Stimulated activated naive CD8-positive, alpha-beta T cell treated with anti-CD3 and anti-CD28 coated beads, Interleukin-15, amount 100 ng/mL, for 72 hours (primary cell): ENCODE data around the gene TSPAN18.

Source experiments
- ATAC-seq: fragments of 150-1000 bp; cut with Tn5 transposase; 2 replicates; pipeline ENCODE4 v1.10.0; 2021; ENCODE audit warnings: mild to moderate bottlenecking, moderate library complexity
- DNase-seq, 2 donors: peaks; one replicate each; pipeline ENCODE4 v3.0.0; 2021 to 2022
- H3K27ac Mint-ChIP-seq, 2 donors: one replicate each; pipeline ENCODE4 v1.8.0; 2022; ENCODE audit warnings: mild to moderate bottlenecking in 2 of 2, mixed read lengths in 2 of 2, moderate library complexity in 2 of 2
- H3K27me3 Mint-ChIP-seq: one replicate; pipeline ENCODE4 v1.8.0; 2022; ENCODE audit warnings: mixed read lengths
- H3K4me1 Mint-ChIP-seq: one replicate; pipeline ENCODE4 v1.8.0; 2022; ENCODE audit warnings: mild to moderate bottlenecking, mixed read lengths
- H3K4me3 Mint-ChIP-seq, 2 donors: one replicate each; pipeline ENCODE4 v1.8.0; 2022; ENCODE audit warnings: mild to moderate bottlenecking in 2 of 2, mixed read lengths in 2 of 2, moderate library complexity in 1 of 2
- H3K9me3 Mint-ChIP-seq, 2 donors: one replicate each; pipeline ENCODE4 v1.8.0; 2022; ENCODE audit warnings: mixed read lengths in 2 of 2

The TSPAN18 gene

DNA sequence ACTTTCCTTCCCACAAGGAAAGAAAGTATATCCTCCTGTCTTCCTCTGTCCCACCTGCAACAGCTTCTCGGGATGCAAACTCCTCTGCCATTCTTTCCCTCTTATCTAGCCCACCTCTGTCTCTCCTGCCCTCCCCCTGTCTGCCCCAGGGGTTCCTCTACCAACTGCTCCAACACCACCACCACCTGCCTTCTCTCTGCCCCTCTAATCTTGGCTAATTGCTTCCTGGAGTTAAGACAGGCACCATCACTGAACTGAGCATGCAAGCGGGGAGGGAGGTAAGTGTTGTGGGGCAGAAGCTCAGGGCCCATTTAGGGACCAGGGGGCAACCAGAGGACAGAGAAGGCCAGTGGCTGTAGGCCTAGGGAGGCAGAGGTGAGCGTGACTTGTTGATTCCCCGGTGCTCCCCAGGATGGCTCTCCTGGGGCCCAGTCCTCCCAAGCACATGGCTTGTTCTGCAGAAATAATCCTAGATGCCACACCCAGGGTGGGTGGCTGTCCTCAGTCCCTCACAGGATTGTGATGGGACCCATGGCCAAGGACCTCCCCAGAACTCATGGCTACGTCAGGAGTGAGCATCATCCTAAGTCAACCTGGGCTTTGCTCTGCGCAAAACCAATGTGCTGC lies 112.8 kb downstream of the TSPAN18 start:
- Mint-ChIP-seq H3K9me3 (peaks cover 18 to 36% of the 10 kb centered on the region in 2 donors), H3K27me3 (peaks cover 7% of the 10 kb centered on the region), H3K27ac (no peak overlapping the region), H3K4me3 (no peak overlapping the region), H3K4me1 (no peaks in the 10 kb centered on the region)
- no peak for ATAC-seq
- no peak for DNase-seq

DNA sequence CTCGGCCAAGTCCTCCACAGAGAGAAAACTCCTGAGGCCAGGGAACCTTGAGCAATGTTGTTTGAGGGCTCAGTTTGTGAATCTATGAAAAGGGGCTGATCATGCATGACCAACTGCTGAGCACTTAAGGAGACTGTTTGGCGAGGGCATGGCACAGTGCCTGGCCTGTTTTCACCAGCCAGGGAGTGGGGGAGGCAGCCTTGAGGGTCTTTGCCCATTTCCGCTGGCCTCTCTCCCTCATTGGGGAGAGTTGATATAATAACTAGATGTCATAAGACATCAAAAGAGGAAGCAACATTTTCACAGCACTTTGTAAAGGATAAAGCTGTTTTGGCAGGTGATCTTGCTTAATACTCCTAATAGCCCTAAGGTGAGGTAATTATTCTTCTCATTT lies 113.3 kb downstream of the TSPAN18 start:
- DNase-seq = no peak
- no peaks in the 10 kb centered on the region for H3K4me1 Mint-ChIP-seq
- H3K4me3 Mint-ChIP-seq = no peak overlapping the region
- ATAC-seq = no peak
- H3K27ac Mint-ChIP-seq = no peak overlapping the region
- H3K27me3 Mint-ChIP-seq = peaks cover 7% of the 10 kb centered on the region
- peaks cover 21 to 41% of the 10 kb centered on the region in 2 donors for H3K9me3 Mint-ChIP-seq

DNA sequence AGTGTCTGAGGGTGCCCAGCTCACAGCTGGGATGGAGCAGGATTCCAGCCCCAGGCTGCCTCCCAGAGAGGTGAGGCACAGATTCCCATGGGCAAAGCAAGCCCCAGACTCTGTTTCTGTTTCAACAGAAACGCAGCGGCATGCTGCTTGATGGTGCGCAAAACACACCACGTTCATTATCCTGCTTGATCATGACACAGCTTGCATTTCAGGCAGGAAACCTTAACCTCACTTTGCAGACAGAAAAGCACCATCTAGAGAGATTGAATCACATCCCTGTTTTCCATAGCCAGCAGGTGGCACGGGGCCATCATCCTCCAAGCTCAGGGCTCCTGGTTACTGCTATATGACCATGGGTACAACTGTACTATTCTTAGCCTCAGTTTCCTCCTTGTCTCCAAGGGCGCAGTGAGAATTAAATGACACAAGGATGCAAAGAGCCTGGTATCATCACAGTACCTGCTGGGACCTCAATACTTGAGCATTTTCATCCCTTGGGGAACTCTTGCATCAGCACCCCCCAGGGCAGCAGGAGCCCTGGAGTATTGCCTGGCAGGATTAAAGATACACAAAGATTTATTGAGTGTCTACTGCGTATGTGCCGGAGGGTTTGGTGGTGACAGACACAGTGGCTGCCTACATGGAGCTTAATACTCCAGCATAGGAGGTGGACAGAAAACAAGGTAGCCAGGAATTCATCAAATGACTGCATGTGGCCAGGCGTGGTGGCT lies 113.9 kb downstream of the TSPAN18 start:
- Mint-ChIP-seq H3K4me3 (no peak overlapping the region), H3K27ac (no peak overlapping the region), H3K27me3 (peaks cover 7% of the 10 kb centered on the region), H3K4me1 (no peaks in the 10 kb centered on the region), H3K9me3 (peaks cover 21 to 47% of the 10 kb centered on the region in 2 donors)
- DNase-seq = no peak
- ATAC-seq = no peak

DNA sequence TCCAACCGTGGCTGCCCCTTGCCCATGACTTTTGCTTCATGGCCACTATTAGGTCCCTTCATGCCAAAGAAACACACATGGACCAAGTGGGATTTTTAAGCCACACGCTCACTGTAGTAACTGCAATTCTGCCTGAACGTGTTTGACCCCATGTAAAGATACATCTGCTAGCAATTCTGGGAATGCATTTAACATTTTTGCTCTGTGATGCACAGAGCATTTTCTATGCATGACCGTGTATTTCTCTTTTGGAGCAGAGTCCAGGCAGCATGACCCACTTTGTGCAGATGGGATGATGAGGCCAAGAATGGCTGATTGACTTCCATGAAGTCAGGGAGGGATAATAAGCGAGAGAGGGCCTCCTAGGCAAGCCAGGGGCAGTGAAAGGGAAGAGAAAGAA lies 115.5 kb downstream of the TSPAN18 start:
- H3K9me3 Mint-ChIP-seq = peaks cover 26 to 62% of the 10 kb centered on the region in 2 donors
- no peaks in the 10 kb centered on the region for H3K27me3 Mint-ChIP-seq
- DNase-seq (no peak), ATAC-seq (no peak)
- H3K4me3 Mint-ChIP-seq = no peak overlapping the region
- H3K4me1 Mint-ChIP-seq = no peaks in the 10 kb centered on the region
- H3K27ac Mint-ChIP-seq = no peak overlapping the region

DNA sequence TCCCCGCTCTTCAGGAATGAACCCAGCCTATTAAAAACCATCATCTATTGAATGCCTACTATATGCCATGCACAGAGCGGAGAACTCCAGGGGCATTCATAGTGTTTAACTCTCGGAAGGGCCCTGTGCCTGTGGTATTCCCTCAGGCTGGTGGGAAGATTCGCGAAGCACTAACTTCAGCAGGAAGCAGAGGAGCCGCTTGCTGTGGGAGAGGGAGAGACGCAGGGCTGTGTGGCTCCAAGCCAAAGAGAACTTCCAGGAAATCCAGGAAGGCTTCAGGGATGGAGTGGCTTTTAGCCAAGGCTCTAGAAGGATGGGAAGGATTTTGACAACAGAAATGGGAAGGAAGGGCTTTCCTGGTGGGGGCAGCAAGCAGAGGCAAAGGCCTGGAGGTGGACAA lies 120.1 kb downstream of the TSPAN18 start:
- Mint-ChIP-seq H3K9me3 (peaks cover 26 to 51% of the 10 kb centered on the region in 2 donors), H3K27ac (no peak overlapping the region), H3K27me3 (no peaks in the 10 kb centered on the region), H3K4me1 (no peaks in the 10 kb centered on the region), H3K4me3 (no peak overlapping the region)
- DNase-seq (no peak), ATAC-seq (no peak)

DNA sequence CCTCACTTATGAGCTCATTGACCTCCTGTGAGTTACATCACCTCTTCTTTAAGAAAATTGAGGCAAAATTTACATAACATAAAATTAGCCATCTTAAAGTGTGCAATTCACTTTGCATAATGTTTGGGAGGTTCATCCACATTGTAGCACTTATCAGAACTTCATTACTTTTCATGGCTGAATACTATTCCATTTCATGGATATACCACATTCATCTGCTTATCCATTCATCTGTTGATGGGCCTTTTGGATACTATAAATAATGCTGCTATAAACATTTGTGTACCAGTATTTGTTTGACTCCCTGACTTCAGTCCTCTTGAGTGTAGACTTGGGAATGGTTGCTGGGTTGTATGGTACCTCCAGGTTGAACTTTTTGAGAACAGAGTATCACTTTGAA lies 120.6 kb downstream of the TSPAN18 start:
- no peak for ATAC-seq
- Mint-ChIP-seq H3K27ac (no peak overlapping the region), H3K4me1 (no peaks in the 10 kb centered on the region), H3K9me3 (peaks cover 24 to 47% of the 10 kb centered on the region in 2 donors), H3K27me3 (no peaks in the 10 kb centered on the region), H3K4me3 (no peak overlapping the region)
- DNase-seq = no peak

DNA sequence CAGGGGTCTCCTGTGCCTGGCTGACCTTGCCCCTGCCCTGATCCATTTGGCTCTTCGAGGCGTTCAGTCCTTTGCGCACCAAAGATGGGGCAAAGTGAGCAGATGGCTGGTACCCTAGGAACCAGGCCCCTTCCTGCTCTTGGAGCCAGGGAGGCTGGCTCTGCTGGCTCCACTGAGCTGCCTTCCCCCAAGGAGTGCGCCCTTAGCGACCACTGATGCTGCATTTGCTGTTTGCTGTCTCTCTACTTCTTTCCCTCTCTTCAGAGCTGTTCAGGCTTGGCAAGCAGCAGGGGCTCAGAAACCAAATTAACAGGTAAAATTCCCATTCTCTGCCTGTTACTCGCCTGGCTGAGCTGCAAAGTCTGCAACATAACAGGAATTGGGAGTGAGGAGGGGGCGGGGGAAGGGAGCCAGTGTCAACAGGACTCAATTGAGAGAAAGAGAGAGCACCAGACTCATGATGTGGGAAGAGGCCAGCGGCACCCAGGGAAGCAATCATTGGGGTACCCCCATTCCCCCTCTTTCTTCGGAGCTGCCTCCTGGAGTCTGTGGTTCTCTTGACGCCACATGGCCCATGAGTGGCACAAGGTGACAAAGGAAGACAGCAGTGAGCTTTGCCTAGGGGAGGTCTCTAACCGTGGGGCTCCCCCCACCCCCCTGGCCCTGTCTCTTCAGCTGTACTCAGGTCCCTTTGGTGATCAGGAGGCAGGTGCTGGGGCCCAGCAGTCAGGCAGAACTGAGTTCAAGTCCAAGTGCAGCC lies 121.6 kb downstream of the TSPAN18 start:
- no peak overlapping the region for H3K4me3 Mint-ChIP-seq
- H3K9me3 Mint-ChIP-seq = peaks cover 13 to 37% of the 10 kb centered on the region in 2 donors
- no peak overlapping the region for H3K27ac Mint-ChIP-seq
- no peak for DNase-seq
- H3K27me3 Mint-ChIP-seq = no peaks in the 10 kb centered on the region
- H3K4me1 Mint-ChIP-seq = no peaks in the 10 kb centered on the region
- no peak for ATAC-seq

DNA sequence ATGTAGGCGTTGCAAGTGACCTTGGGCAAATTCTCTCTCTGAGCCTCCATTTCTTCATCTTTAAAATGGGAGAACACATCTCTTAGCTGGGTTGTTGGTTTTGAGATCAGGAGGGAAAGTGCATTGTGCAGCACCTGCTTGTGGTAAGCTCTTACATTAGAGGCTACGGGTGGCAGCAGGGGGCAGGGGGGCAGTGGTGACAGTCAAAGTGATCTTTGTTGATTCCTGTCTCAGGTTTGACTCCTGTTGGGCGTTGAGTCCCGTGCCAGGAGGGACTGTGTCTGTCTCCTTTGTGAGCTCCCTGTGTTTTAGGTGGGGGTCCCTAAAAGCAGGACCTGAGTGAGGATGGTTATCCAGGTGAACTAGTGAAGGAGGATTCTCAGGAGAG lies 122.2 kb downstream of the TSPAN18 start:
- ATAC-seq = no peak

DNA sequence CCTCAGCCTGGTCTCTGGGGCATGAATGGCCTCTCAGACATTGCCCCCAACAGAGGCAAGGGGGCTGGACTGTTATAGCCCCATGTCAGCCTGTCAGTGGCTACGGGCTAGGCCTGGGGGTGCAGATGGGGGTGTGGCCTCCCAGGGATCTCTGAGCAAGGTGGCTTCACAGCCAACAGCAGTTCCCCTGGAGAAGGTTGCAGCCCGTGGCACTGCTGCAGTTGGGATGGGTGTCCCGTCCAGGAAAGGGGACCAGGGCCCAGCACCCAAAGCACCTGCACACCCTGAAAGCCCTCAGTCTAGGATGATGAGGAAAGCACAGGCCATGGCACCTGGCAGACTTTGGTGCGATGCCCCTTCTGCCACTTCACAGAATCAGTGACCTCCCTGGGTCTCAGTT lies 122.7 kb downstream of the TSPAN18 start:
- Mint-ChIP-seq H3K27ac (no peak overlapping the region), H3K4me1 (no peaks in the 10 kb centered on the region), H3K27me3 (no peaks in the 10 kb centered on the region), H3K9me3 (peaks cover 9 to 28% of the 10 kb centered on the region in 2 donors), H3K4me3 (no peak overlapping the region)
- ATAC-seq (no peak), DNase-seq (no peak)

More for the DNA sequence above, 122.2 kb downstream of the TSPAN18 start:
- DNase-seq = no peak
- H3K4me1 Mint-ChIP-seq = no peaks in the 10 kb centered on the region
- H3K4me3 Mint-ChIP-seq = no peak overlapping the region
- no peak overlapping the region for H3K27ac Mint-ChIP-seq
- peaks cover 13 to 32% of the 10 kb centered on the region in 2 donors for H3K9me3 Mint-ChIP-seq
- H3K27me3 Mint-ChIP-seq = no peaks in the 10 kb centered on the region

DNA sequence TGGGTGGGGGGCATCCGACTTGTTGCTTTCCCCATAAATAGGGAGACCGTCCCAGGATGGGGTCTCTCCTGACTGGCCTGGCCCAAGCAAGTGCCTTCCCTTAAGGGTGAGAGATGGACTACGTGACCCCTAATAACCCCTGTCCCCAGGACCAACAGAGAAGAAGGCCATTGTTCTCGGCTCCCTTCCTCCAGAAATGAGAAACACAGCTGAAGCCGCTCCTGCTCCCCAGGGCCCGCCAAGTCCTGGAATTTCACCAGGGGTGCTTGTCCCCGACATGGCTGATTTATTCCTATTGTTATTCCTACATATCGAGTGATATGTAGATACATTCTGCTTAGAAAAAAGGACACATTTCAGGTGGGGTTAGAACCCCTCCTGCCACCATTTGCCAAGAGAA lies 123.2 kb downstream of the TSPAN18 start:
- H3K27ac Mint-ChIP-seq = no peak overlapping the region
- peaks cover 5 to 23% of the 10 kb centered on the region in 2 donors for H3K9me3 Mint-ChIP-seq
- H3K4me3 Mint-ChIP-seq = no peak overlapping the region
- no peak for DNase-seq
- no peak for ATAC-seq
- H3K27me3 Mint-ChIP-seq = no peaks in the 10 kb centered on the region
- H3K4me1 Mint-ChIP-seq = no peaks in the 10 kb centered on the region

DNA sequence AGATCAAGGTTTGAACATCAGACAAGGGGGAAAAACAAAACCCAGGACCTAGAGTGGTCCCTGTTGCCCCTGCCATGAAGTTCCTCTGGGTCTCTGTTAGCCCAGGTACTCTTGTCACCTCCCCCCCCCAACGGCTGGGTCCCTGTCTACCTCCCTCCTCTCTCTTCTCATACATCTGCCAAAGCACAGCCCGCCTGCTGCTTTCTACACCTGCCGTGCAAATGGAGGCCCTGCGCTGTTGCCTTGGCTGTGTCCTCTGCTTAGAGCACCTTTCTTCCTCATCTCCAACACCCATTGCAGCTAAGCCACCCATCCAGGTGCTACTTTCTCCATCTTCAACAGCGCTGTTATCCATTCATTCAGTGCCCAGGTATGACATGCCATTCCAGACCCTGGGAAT lies 124.7 kb downstream of the TSPAN18 start:
- Mint-ChIP-seq H3K27ac (no peak overlapping the region), H3K27me3 (peaks cover 6% of the 10 kb centered on the region), H3K9me3 (peaks cover 5 to 7% of the 10 kb centered on the region in 2 donors), H3K4me1 (peaks cover 14% of the 10 kb centered on the region), H3K4me3 (no peak overlapping the region)
- no peak for ATAC-seq
- DNase-seq = no peak

DNA sequence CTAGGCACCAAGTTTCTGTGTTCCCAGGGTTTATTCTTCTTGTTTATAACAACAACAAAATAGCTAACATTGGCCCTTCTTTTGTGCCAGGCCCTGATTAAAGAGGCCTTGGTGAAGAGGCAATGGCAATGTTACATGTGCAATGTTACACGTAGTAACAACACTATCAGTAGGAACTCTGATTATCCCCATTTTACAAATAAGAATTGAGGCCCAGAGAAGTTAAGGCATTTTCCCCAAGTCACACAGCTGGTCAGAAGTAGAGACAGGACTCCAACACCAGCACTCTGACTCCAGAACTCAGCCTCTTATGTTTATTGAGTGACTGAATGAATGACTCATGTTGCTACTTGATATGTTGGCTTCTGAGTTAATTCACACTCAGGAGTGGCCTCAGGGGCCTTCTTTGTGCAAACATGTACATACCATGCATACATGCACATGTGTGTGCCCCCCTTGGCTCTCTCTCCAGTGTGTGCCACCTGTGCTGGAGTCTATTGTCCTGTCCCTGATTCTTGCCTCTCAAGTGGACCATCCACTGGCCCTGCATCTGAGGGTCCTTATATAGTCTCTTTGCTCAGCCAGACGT lies 125.5 kb downstream of the TSPAN18 start:
- peaks cover 13% of the 10 kb centered on the region for H3K27me3 Mint-ChIP-seq

DNA sequence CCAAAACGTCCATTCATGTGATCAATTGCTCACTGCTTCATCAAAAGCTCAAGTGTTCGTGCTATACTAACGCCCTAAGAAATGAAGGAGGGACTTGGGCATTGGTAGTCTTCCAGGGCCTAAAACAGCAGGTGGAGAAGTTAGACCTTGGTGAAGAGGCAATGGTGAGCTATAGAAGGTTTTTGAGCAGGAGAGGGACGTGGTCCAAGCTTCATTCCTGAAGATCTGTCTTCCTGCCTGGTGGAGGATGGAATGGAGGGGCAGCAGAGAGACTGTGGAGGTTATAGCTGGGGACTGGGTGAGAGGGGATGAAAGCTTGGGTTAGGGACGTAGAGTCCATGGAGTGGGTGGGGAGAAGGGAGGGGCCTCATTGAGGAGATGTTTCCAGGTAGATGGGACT lies 126.2 kb downstream of the TSPAN18 start:
- H3K4me1 Mint-ChIP-seq = peaks cover 14% of the 10 kb centered on the region
- no peak for ATAC-seq
- H3K4me3 Mint-ChIP-seq = no peak overlapping the region
- H3K27ac Mint-ChIP-seq = no peak overlapping the region
- DNase-seq = no peak
- peaks cover 20% of the 10 kb centered on the region for H3K27me3 Mint-ChIP-seq
- H3K9me3 Mint-ChIP-seq = no peaks in the 10 kb centered on the region

More for the DNA sequence above, 125.5 kb downstream of the TSPAN18 start:
- H3K4me1 Mint-ChIP-seq = peaks cover 14% of the 10 kb centered on the region
- no peak for ATAC-seq
- no peak overlapping the region for H3K4me3 Mint-ChIP-seq
- no peaks in the 10 kb centered on the region for H3K9me3 Mint-ChIP-seq
- DNase-seq = no peak
- no peak overlapping the region for H3K27ac Mint-ChIP-seq

DNA sequence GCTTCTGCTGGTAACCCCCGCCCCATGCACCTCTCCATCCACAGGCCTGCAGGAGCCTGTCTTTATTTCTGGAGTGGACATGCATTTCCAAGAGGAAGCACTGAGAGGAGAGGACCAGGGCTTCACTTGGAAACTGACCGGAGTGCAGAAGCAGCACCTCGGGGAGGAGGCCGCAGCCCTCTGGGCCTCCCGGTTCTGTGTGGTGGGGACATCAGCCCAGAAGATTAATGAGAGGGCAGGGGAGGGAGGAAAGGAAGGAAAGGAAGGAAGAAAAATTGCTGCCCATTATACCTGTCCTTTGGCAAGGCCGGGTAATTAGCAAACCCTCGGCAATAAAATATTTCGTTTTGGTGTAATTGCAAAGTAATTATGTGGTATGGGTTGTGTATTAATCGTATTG lies 126.9 kb downstream of the TSPAN18 start:
- Mint-ChIP-seq H3K27ac (no peak overlapping the region), H3K4me3 (no peak overlapping the region), H3K9me3 (no peaks in the 10 kb centered on the region), H3K27me3 (peaks cover 27% of the 10 kb centered on the region), H3K4me1 (peaks cover 14% of the 10 kb centered on the region)
- ATAC-seq (no peak), DNase-seq (no peak)

DNA sequence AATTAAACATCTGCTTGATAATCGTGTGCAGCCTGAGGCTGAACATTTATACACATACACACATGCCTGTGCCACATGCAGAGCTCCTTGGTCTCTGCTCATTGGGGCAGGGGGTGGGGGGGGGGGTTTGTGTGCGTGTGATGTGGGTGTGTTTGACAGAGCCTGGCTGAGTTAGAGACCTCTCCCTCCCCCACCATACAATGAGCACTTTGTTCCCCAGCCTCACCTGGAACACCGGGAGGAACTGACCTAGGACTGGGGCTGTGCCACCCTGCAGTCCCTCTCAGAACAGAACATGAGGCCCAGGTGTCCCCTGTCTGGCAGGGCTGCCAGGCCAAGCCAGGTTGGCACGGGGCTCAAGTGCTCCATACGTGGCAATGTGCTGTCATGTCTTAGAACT lies 127.3 kb downstream of the TSPAN18 start:
- ATAC-seq (no peak), DNase-seq (no peak)
- Mint-ChIP-seq H3K4me3 (no peak overlapping the region), H3K27ac (no peak overlapping the region), H3K4me1 (peaks cover 14% of the 10 kb centered on the region), H3K27me3 (peaks cover 32% of the 10 kb centered on the region), H3K9me3 (no peaks in the 10 kb centered on the region)
